Hematopoietic multipotent progenitor cell treated with erythropoietin and hydrocortisone succinate and interleukin-3 and kit ligand, for 15 days (in vitro differentiated cells): Measurements from ENCODE around the gene MYCBP2.
"Not testable (repeated sequence)": the region's sequence is repeated elsewhere in the genome, so short reads cannot be mapped to it uniquely, and the experiment has no call there.

ENCODE experiments used
- DNase-seq: peaks from one replicate; pipeline ENCODE4 v3.0.0-alpha.2; 2015; ENCODE audit warnings: low spot score

Gene MYCBP2

GRCh38 chr13:77031656-77032243, 295.1 kb downstream of the MYCBP2 start:
- no peak for DNase-seq

- no peak for DNase-seq
These were observed 297.5 kb downstream of the MYCBP2 start for GRCh38 chr13:77029436-77029835.

GRCh38 chr13:77028202-77028601, 298.7 kb downstream of the MYCBP2 start:
- DNase-seq, result no peak

- DNase-seq, result peak; percentile 88
These were observed 299.9 kb downstream of the MYCBP2 start, which contains the start of gene FBXL3 for GRCh38 chr13:77026861-77027621. Gene FBXL3, minus strand, starts transcription at chr13:77027159. Its CDS starts 5,299 bp downstream, at chr13:77021860.

- DNase-seq, result peak; percentile 89
These were observed 300.5 kb downstream of the MYCBP2 start for GRCh38 chr13:77026255-77026860.

GRCh38 chr13:77022341-77022740, 304.6 kb downstream of the MYCBP2 start:
- DNase-seq, result no peak

- no peak for DNase-seq
These were observed 307.1 kb downstream of the MYCBP2 start for GRCh38 chr13:77019756-77020155.

- DNase-seq, result no peak
These were observed 309.8 kb downstream of the MYCBP2 start for GRCh38 chr13:77016888-77017623.

GRCh38 chr13:77016251-77016812, 310.6 kb downstream of the MYCBP2 start:
- no peak for DNase-seq

- no peak for DNase-seq
These were observed 311.8 kb downstream of the MYCBP2 start for GRCh38 chr13:77014906-77015685.

GRCh38 chr13:77013853-77014542, 312.9 kb downstream of the MYCBP2 start:
- DNase-seq, result no peak

- not testable (repeated sequence) for DNase-seq
These were observed 317.2 kb downstream of the MYCBP2 start for GRCh38 chr13:77009719-77010118.

- no peak for DNase-seq
These were observed 317.9 kb downstream of the MYCBP2 start for GRCh38 chr13:77009011-77009410.

- DNase-seq, result not testable (repeated sequence)
These were observed 318.6 kb downstream of the MYCBP2 start for GRCh38 chr13:77008337-77008736.

- DNase-seq, result peak; percentile 34
These were observed 324.2 kb downstream of the MYCBP2 start for GRCh38 chr13:77002590-77003190.

GRCh38 chr13:77001963-77002587, 324.8 kb downstream of the MYCBP2 start:
- DNase-seq, result no peak

GRCh38 chr13:77001540-77001939, 325.4 kb downstream of the MYCBP2 start:
- DNase-seq, result no peak

- no peak for DNase-seq
These were observed 326.4 kb downstream of the MYCBP2 start for GRCh38 chr13:77000475-77000874.
